ENCODE data around the gene EVI2A. TPM values are rescaled to one million over a fixed set of nuclear protein-coding genes. Genes with fewer than 3 reads are reported as not detected.

Gene EVI2A
- total RNA-seq, 1 donor from 2014 or later = 1.1 TPM

DNA sequence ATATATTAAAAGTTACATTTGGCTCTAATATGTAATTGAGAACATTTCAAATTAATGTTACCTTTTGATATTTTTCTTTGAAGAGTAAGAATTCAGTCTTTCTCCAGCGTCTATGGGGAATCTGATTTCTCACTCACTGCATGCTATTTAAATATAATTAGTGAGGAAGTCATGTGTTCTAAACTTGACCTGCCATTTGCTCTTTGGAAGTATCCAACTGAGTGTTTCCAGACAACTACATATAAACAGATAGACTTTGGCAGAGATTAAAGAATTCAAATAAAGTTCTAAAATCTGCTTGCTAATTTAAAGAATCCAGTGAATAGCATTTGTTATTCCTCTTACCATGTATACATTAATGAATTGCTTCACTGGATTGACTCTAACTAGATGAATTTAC is 47.9 kb downstream of the EVI2A start:
- no peak for TF ChIP-seq EZH2 (IDR thresholded peaks at IDR 0.05; ENCODE audit: insufficient read depth, low read length)
- TF ChIP-seq, protein P1, sequence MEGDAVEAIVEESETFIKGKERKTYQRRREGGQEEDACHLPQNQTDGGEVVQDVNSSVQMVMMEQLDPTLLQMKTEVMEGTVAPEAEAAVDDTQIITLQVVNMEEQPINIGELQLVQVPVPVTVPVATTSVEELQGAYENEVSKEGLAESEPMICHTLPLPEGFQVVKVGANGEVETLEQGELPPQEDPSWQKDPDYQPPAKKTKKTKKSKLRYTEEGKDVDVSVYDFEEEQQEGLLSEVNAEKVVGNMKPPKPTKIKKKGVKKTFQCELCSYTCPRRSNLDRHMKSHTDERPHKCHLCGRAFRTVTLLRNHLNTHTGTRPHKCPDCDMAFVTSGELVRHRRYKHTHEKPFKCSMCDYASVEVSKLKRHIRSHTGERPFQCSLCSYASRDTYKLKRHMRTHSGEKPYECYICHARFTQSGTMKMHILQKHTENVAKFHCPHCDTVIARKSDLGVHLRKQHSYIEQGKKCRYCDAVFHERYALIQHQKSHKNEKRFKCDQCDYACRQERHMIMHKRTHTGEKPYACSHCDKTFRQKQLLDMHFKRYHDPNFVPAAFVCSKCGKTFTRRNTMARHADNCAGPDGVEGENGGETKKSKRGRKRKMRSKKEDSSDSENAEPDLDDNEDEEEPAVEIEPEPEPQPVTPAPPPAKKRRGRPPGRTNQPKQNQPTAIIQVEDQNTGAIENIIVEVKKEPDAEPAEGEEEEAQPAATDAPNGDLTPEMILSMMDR (IDR thresholded peaks at IDR 0.05; ENCODE audit: insufficient read depth, low read depth, low read length) = no peak
- Histone ChIP-seq H3K27ac (ENCODE audit: low read depth, low read length) (no peak overlapping the region), H3K36me3 (ENCODE audit: insufficient read depth, low read length) (peaks cover 14% of the 10 kb centered on the region), H2AFZ (ENCODE audit: low read depth, low read length) (no peak overlapping the region), H3K4me1 (ENCODE audit: insufficient read depth, low read length) (peaks cover 18% of the 10 kb centered on the region), H3K9ac (ENCODE audit: low read length) (no peak overlapping the region), H3K79me2 (ENCODE audit: insufficient read depth, low read length) (peaks cover 5% of the 10 kb centered on the region), H4K20me1 (ENCODE audit: insufficient read depth, low read length) (no peaks in the 10 kb centered on the region), H3K4me3 (ENCODE audit: insufficient read depth, low read depth, low read length) (no peak overlapping the region), H3K9me3 (ENCODE audit: insufficient read depth, low read depth, low read length) (no peaks in the 10 kb centered on the region), H3K4me2 (ENCODE audit: low read length) (no peak overlapping the region), H3K27me3 (ENCODE audit: insufficient read depth, low read length) (no peaks in the 10 kb centered on the region)
- no peak overlapping the region for H3K4me3 Mint-ChIP-seq (ENCODE audit: unreplicated experiment)
- peaks cover 21% of the 10 kb centered on the region for H3K4me1 Mint-ChIP-seq (ENCODE audit: low read depth, unreplicated experiment)
- H3K36me3 Mint-ChIP-seq (ENCODE audit: low read depth, unreplicated experiment) = peaks cover 6% of the 10 kb centered on the region
- DNase-seq (ENCODE audit: low read depth) (no peak), FAIRE-seq (no peak)
- H3K27me3 Mint-ChIP-seq (ENCODE audit: low read depth, unreplicated experiment) = no peaks in the 10 kb centered on the region
- H3K9me3 Mint-ChIP-seq (ENCODE audit: unreplicated experiment) = no peaks in the 10 kb centered on the region
- no peak overlapping the region for H3K27ac Mint-ChIP-seq (ENCODE audit: unreplicated experiment)

DNA sequence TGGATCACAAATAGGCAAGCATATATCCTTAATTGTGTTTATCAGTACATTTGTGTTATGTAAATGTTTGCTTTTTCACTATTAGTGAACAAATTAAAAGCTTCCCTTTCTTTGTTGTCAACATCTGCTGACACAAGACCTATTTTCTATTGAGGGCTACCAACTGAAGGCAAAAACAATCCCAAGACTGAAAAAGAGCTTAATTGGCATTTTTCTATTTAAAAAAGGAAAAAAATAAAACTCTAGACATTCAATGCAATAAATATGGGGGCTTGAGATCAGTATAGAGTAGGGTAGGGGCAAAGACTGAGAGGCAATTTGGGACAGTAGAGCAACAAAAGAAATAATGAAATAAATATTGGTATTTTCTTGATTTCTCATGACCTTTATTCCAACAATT is 48.6 kb downstream of the EVI2A start:
- no peak for FAIRE-seq
- Histone ChIP-seq H3K4me3 (ENCODE audit: insufficient read depth, low read depth, low read length) (no peak overlapping the region), H3K36me3 (ENCODE audit: insufficient read depth, low read length) (peaks cover 14% of the 10 kb centered on the region), H3K79me2 (ENCODE audit: insufficient read depth, low read length) (peaks cover 5% of the 10 kb centered on the region), H3K27me3 (ENCODE audit: insufficient read depth, low read length) (no peaks in the 10 kb centered on the region), H3K4me2 (ENCODE audit: low read length) (no peak overlapping the region), H3K27ac (ENCODE audit: low read depth, low read length) (no peak overlapping the region), H3K4me1 (ENCODE audit: insufficient read depth, low read length) (peaks cover 25% of the 10 kb centered on the region), H4K20me1 (ENCODE audit: insufficient read depth, low read length) (no peaks in the 10 kb centered on the region), H3K9me3 (ENCODE audit: insufficient read depth, low read depth, low read length) (no peaks in the 10 kb centered on the region), H2AFZ (ENCODE audit: low read depth, low read length) (no peak overlapping the region), H3K9ac (ENCODE audit: low read length) (no peak overlapping the region)
- Mint-ChIP-seq H3K4me3 (ENCODE audit: unreplicated experiment) (no peak overlapping the region), H3K9me3 (ENCODE audit: unreplicated experiment) (no peaks in the 10 kb centered on the region), H3K27ac (ENCODE audit: unreplicated experiment) (no peak overlapping the region), H3K27me3 (ENCODE audit: low read depth, unreplicated experiment) (no peaks in the 10 kb centered on the region), H3K4me1 (ENCODE audit: low read depth, unreplicated experiment) (peaks cover 29% of the 10 kb centered on the region), H3K36me3 (ENCODE audit: low read depth, unreplicated experiment) (peaks cover 8% of the 10 kb centered on the region)
- TF ChIP-seq EZH2 (IDR thresholded peaks at IDR 0.05; ENCODE audit: insufficient read depth, low read length) = no peak
- TF ChIP-seq, protein P1 (IDR thresholded peaks at IDR 0.05; ENCODE audit: insufficient read depth, low read depth, low read length) = no peak
- no peak for DNase-seq (ENCODE audit: low read depth)

DNA sequence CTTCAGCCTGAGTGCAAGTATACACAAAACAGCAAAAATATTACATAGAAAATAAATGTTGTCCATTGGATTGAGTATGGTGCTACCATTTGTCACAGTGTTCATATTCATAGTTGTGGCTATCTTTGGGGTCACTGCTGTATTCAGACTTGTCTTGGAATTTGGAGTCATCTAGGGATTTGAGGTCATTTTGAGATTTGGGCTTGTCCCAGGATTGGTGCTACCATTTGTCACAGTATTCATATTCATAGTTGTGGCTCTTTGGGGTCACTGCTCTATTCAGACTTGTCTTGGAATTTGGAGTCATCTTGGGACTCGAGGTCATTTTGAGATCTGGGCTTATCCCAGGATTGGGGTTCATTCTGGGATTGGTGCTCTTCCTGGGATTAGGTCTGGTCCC is 49.2 kb downstream of the EVI2A start:
- Mint-ChIP-seq H3K9me3 (ENCODE audit: unreplicated experiment) (no peaks in the 10 kb centered on the region), H3K27ac (ENCODE audit: unreplicated experiment) (no peak overlapping the region), H3K4me1 (ENCODE audit: low read depth, unreplicated experiment) (peaks cover 34% of the 10 kb centered on the region), H3K27me3 (ENCODE audit: low read depth, unreplicated experiment) (no peaks in the 10 kb centered on the region), H3K36me3 (ENCODE audit: low read depth, unreplicated experiment) (peaks cover 10% of the 10 kb centered on the region), H3K4me3 (ENCODE audit: unreplicated experiment) (no peak overlapping the region)
- DNase-seq (ENCODE audit: low read depth) (no peak), FAIRE-seq (no peak)
- H3K27ac ChIP-seq (ENCODE audit: low read depth, low read length) = no peak overlapping the region
- no peak overlapping the region for H3K9ac ChIP-seq (ENCODE audit: low read length)
- H3K4me2 ChIP-seq (ENCODE audit: low read length) = no peak overlapping the region
- no peaks in the 10 kb centered on the region for H3K9me3 ChIP-seq (ENCODE audit: insufficient read depth, low read depth, low read length)
- TF ChIP-seq, protein P1 (IDR thresholded peaks at IDR 0.05; ENCODE audit: insufficient read depth, low read depth, low read length) = no peak
- no peak for TF ChIP-seq EZH2 (IDR thresholded peaks at IDR 0.05; ENCODE audit: insufficient read depth, low read length)
- H2AFZ ChIP-seq (ENCODE audit: low read depth, low read length) = no peak overlapping the region
- H3K79me2 ChIP-seq (ENCODE audit: insufficient read depth, low read length) = peaks cover 5% of the 10 kb centered on the region
- H3K4me3 ChIP-seq (ENCODE audit: insufficient read depth, low read depth, low read length) = no peak overlapping the region
- no peaks in the 10 kb centered on the region for H4K20me1 ChIP-seq (ENCODE audit: insufficient read depth, low read length)
- peaks cover 14% of the 10 kb centered on the region for H3K36me3 ChIP-seq (ENCODE audit: insufficient read depth, low read length)
- H3K27me3 ChIP-seq (ENCODE audit: insufficient read depth, low read length) = no peaks in the 10 kb centered on the region
- peaks cover 27% of the 10 kb centered on the region for H3K4me1 ChIP-seq (ENCODE audit: insufficient read depth, low read length)
